Epithelial cell of proximal tubule (primary cell): ENCODE results near the gene CYP21A2. TPM values are rescaled to one million over a fixed set of nuclear protein-coding genes. Genes with fewer than 3 reads are reported as not detected.
"Not testable (repeated sequence)": the region's sequence is repeated elsewhere in the genome, so short reads cannot be mapped to it uniquely, and the experiment has no call there.

Source experiments
- DNase-seq: peaks from one replicate; pipeline ENCODE4 v3.0.0-alpha.2; 2011; ENCODE audit warnings: low read depth
- H3K4me3 ChIP-seq: 2 replicates; pipeline ENCODE4 v1.5.1; 2011; ENCODE audit warnings: low read depth, mild to moderate bottlenecking, low read length
- CTCF ChIP-seq: conservative IDR thresholded peaks from 2 replicates; pipeline ENCODE4 v1.5.1; 2012; ENCODE audit warnings: low read depth, mild to moderate bottlenecking, low read length
- total RNA-seq: library from RNA; depleted of rRNA; stranded (reverse); fragments of >200 nt; gene quantifications from 2 replicates; pipeline ENCODE4 v1.2.3, GENCODE V29; 2015

The CYP21A2 gene
- total RNA-seq, 1 donor from 2014 or later, result not detected

- TF ChIP-seq CTCF, result no peak
- DNase-seq, result no peak
- no peak overlapping the region for H3K4me3 ChIP-seq
Measured at GRCh38 chr6:32045811-32046449, 7.7 kb downstream of the CYP21A2 start.

GRCh38 chr6:32046450-32047083, 8.4 kb downstream of the CYP21A2 start:
- no peak for DNase-seq
- no peak overlapping the region for H3K4me3 ChIP-seq
- TF ChIP-seq CTCF, result no peak

GRCh38 chr6:32047084-32047478, 8.9 kb downstream of the CYP21A2 start:
- no peak for DNase-seq
- H3K4me3 ChIP-seq, result no peak overlapping the region
- TF ChIP-seq CTCF, result no peak

GRCh38 chr6:32047539-32047854, 9.3 kb downstream of the CYP21A2 start:
- H3K4me3 ChIP-seq, result no peak overlapping the region
- DNase-seq, result no peak
- TF ChIP-seq CTCF, result no peak

- TF ChIP-seq CTCF, result peak; percentile 77
- no peak for DNase-seq
- H3K4me3 ChIP-seq, result no peak overlapping the region
Measured at GRCh38 chr6:32047855-32048766, 9.9 kb downstream of the CYP21A2 start.

GRCh38 chr6:32049149-32049548, 10.9 kb downstream of the CYP21A2 start:
- H3K4me3 ChIP-seq, DNase-seq: not testable (repeated sequence)

GRCh38 chr6:32049736-32050135, 11.5 kb downstream of the CYP21A2 start:
- DNase-seq, H3K4me3 ChIP-seq: not testable (repeated sequence)

- no peak for TF ChIP-seq CTCF
- no peak for DNase-seq
- H3K4me3 ChIP-seq, result no peak overlapping the region
Measured at GRCh38 chr6:32050562-32050961, 12.3 kb downstream of the CYP21A2 start.

- not testable (repeated sequence) for DNase-seq, H3K4me3 ChIP-seq
Measured at GRCh38 chr6:32052626-32053025, 14.4 kb downstream of the CYP21A2 start.

- not testable (repeated sequence) for H3K4me3 ChIP-seq, DNase-seq
Measured at GRCh38 chr6:32053314-32053713, 15.1 kb downstream of the CYP21A2 start.

- H3K4me3 ChIP-seq, DNase-seq: not testable (repeated sequence)
Measured at GRCh38 chr6:32055756-32056155, 17.5 kb downstream of the CYP21A2 start.
